HAP-1 (cell line): Measurements from ENCODE around the gene MYO3B.
"Not testable (repeated sequence)": the region's sequence is repeated elsewhere in the genome, so short reads cannot be mapped to it uniquely, and the experiment has no call there.

Source experiments
- DNase-seq, 2 experiments: peaks; one replicate each; pipeline ENCODE4 v3.0.0-alpha.2; 2016 to 2020; ENCODE audit warnings: low spot score in 2 of 2
- H3K27me3 ChIP-seq: fragments of 250-450 bp; sonication (Bioruptor Pico); 2 replicates; pipeline ENCODE4 v1.5.1; 2020; ENCODE audit warnings: low read depth, mild to moderate bottlenecking, moderate library complexity
- H3K36me3 ChIP-seq: fragments of 250-450 bp; sonication (Bioruptor Pico); replicated peaks from 2 replicates; pipeline ENCODE4 v1.5.1; 2020; ENCODE audit warnings: mild to moderate bottlenecking
- H3K4me1 ChIP-seq: fragments of 250-450 bp; sonication (Bioruptor Pico); 2 replicates; pipeline ENCODE4 v1.5.1; 2020; ENCODE audit warnings: mild to moderate bottlenecking
- H3K4me3 ChIP-seq: fragments of 250-450 bp; sonication (Bioruptor Pico); 2 replicates; pipeline ENCODE4 v1.5.1; 2020; ENCODE audit warnings: mild to moderate bottlenecking, moderate library complexity
- H3K9me3 ChIP-seq: fragments of 250-450 bp; sonication (Bioruptor Pico); 2 replicates; pipeline ENCODE4 v1.5.1; 2020; ENCODE audit warnings: mild to moderate bottlenecking, moderate library complexity
- in situ Hi-C: fragments of 300-500 bp; cut with MboI; formaldehyde crosslinking; loops from 3 replicates; pipeline ENCODE4 v1.14.3; 2020; ENCODE audit warnings: low sequenced_read_pairs, inconsistent platforms, mixed read lengths

The MYO3B gene

GRCh38 chr2:170551899-170552298 lies 374.0 kb downstream of the MYO3B start:
- H3K4me1 ChIP-seq, H3K27me3 ChIP-seq, DNase-seq, H3K9me3 ChIP-seq, H3K4me3 ChIP-seq, in situ Hi-C loops, H3K36me3 ChIP-seq: not testable (repeated sequence)

DNA sequence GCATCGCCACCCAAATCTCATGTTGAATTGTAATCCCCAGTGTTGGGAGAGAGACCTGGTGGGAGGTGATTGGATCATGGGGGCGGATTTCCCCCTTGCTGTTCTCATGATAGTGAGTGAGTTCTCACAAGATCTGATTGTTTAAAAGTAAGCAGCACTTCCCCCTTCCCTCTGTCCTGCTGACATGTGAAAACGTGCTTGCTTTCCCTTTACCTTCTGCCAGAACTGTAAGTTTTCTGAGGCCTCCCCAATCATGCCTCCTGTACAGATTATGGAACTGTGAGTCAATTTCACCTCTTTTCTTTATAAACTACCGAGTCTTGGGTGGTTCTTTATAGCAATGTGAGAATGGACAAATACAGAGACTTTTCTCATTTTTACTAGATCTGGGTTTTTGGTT lies 375.8 kb downstream of the MYO3B start:
- in situ Hi-C loops, result no loop called here
- H3K4me1 ChIP-seq, result no peaks in the 10 kb centered on the region
- no peaks in the 10 kb centered on the region for H3K27me3 ChIP-seq

DNA sequence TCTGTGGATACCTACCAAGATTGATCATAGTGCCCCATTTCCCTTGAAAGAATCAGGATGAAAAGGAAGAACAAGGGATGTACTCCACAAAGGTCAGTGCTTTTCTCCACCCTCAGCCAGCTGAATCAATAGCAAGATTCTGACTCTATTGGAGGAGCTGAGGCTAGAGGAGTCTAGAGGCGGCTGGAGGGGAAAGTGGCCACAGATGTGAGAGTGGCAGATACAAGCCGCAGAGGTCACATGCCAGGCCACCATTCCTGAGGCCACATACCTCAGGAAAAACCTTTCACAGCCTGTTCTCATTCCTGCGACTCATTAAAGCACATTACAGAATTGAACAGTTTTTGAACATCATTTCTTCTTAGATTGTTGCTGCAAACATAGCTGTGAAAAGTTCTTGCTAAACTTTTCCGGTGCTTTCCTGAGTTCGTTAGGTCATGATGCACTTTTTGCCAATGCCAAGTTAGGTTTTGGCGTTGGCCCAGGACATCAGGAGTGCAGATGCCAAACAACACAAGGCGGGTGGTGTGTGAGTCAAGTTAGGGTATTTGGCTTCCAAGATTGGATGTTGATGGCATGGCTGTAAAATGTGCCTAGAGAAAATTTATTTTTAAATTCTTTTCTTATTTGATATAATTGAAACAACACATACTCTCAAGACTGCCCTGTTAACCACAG lies 376.5 kb downstream of the MYO3B start:
- in situ Hi-C loops, result no loop called here

More for the DNA sequence above, 375.8 kb downstream of the MYO3B start:
- Histone ChIP-seq H3K9me3 (peaks cover 8% of the 10 kb centered on the region), H3K4me3 (no peak overlapping the region), H3K36me3 (no peaks in the 10 kb centered on the region)
- no peak for DNase-seq

GRCh38 chr2:170562928-170563327 lies 385.0 kb downstream of the MYO3B start:
- Histone ChIP-seq H3K36me3 (no peaks in the 10 kb centered on the region), H3K9me3 (no peaks in the 10 kb centered on the region), H3K27me3 (0 out of 2 replicates have a peak, but pooled peaks cover 3% of the 10 kb centered on the region), H3K4me3 (no peak overlapping the region), H3K4me1 (peaks cover 2% of the 10 kb centered on the region)
- DNase-seq, result no peak
- in situ Hi-C loops, result no loop called here

More for the DNA sequence above, 376.5 kb downstream of the MYO3B start:
- no peaks in the 10 kb centered on the region for H3K4me1 ChIP-seq
- DNase-seq, result no peak
- H3K4me3 ChIP-seq, result no peak overlapping the region
- H3K27me3 ChIP-seq, result 0 out of 2 replicates have a peak, but pooled peaks cover 2% of the 10 kb centered on the region
- H3K36me3 ChIP-seq, result no peaks in the 10 kb centered on the region
- peaks cover 8% of the 10 kb centered on the region for H3K9me3 ChIP-seq

- Histone ChIP-seq H3K4me3 (no peak overlapping the region), H3K36me3 (no peaks in the 10 kb centered on the region), H3K27me3 (0 out of 2 replicates have a peak, but pooled peaks cover 3% of the 10 kb centered on the region), H3K4me1 (peaks cover 7% of the 10 kb centered on the region), H3K9me3 (no peaks in the 10 kb centered on the region)
- in situ Hi-C loops, result no loop called here
- no peak for DNase-seq
Measured at GRCh38 chr2:170563401-170563800, 385.5 kb downstream of the MYO3B start.

DNA sequence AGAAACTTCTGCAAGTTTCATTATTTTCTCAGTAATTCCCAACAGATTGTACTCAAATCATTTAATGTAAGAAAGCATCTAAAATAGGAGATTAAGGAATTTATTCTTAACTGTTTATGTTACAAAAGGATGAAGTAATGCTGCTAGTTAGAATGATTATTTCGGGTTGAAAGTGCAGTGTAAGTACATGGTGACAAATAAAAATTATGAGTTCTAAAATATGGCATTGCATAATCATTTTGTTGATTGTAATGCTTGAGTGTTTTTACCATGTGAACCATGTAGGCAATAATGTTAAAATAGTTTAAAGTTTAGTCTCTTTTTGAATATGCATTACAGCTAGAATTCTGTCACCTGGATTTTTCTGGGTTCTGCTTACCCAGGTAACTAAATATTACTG lies 388.2 kb downstream of the MYO3B start:
- no peak overlapping the region for H3K4me3 ChIP-seq
- H3K4me1 ChIP-seq, result peaks cover 16% of the 10 kb centered on the region
- no peaks in the 10 kb centered on the region for H3K27me3 ChIP-seq
- H3K36me3 ChIP-seq, result no peaks in the 10 kb centered on the region
- in situ Hi-C loops, result no loop called here
- H3K9me3 ChIP-seq, result no peaks in the 10 kb centered on the region
- DNase-seq, result no peak

DNA sequence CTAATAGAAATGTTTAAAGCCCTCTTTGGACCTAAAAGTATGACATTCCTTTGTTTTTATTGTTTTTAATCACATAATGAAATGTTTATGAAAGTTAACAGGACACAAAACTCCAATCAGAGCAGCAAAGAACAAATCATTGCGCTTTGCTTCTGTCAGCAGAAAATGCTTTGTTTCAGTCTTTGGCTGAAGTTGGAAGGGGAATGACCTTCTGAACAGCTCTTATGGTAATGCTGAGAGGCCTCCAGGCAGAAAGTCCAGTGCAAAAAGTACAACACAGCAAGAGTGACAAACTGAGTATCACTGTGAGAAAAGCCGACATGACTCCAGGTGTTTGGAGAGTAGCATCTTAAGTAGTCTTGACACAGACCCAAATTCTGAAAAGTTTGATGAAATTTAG lies 389.5 kb downstream of the MYO3B start:
- Histone ChIP-seq H3K9me3 (no peaks in the 10 kb centered on the region), H3K36me3 (no peaks in the 10 kb centered on the region), H3K27me3 (no peaks in the 10 kb centered on the region), H3K4me3 (no peak overlapping the region), H3K4me1 (peaks cover 16% of the 10 kb centered on the region)
- in situ Hi-C loops, result no loop called here
- DNase-seq, result no peak

DNA sequence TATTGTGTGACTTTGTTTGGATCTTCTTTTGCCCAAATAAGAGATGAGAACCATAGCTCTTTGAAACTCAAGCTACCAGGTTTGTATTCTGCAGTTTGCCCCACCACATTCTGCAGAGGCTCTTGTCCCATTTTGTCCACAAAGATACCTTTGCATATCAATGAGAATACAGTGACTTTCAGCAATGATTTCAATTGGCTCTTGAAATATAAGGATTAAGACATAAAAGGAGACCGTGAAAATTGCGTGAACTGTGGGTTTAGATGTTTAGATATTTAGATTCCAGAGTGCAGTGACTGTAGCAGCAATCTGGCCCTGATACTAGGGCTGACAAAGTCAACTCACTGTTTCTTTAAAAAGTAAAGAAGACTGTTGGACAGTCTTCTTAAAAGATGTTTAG lies 390.6 kb downstream of the MYO3B start:
- in situ Hi-C loops, result no loop called here
- Histone ChIP-seq H3K9me3 (no peaks in the 10 kb centered on the region), H3K4me1 (peaks cover 16% of the 10 kb centered on the region), H3K27me3 (no peaks in the 10 kb centered on the region), H3K4me3 (no peak overlapping the region), H3K36me3 (no peaks in the 10 kb centered on the region)
- peak; percentile 39 to 92 for DNase-seq

GRCh38 chr2:170571612-170572011 lies 393.7 kb downstream of the MYO3B start:
- Histone ChIP-seq H3K4me3 (no peak overlapping the region), H3K36me3 (no peaks in the 10 kb centered on the region), H3K27me3 (no peaks in the 10 kb centered on the region), H3K4me1 (peaks cover 16% of the 10 kb centered on the region), H3K9me3 (no peaks in the 10 kb centered on the region)
- no peak for DNase-seq
- in situ Hi-C loops, result no loop called here

- no peaks in the 10 kb centered on the region for H3K36me3 ChIP-seq
- H3K27me3 ChIP-seq, result no peaks in the 10 kb centered on the region
- H3K4me1 ChIP-seq, result peaks cover 7% of the 10 kb centered on the region
- no peak overlapping the region for H3K4me3 ChIP-seq
- in situ Hi-C loops, result no loop called here
- DNase-seq, result no peak
- no peaks in the 10 kb centered on the region for H3K9me3 ChIP-seq
Measured at GRCh38 chr2:170573671-170574070, 395.7 kb downstream of the MYO3B start.

GRCh38 chr2:170576296-170576695 lies 398.3 kb downstream of the MYO3B start:
- Histone ChIP-seq H3K36me3 (no peaks in the 10 kb centered on the region), H3K4me1 (no peaks in the 10 kb centered on the region), H3K27me3 (no peaks in the 10 kb centered on the region), H3K4me3 (no peak overlapping the region), H3K9me3 (no peaks in the 10 kb centered on the region)
- in situ Hi-C loops, result no loop called here
- DNase-seq, result no peak

- Histone ChIP-seq H3K4me3 (no peak overlapping the region), H3K36me3 (no peaks in the 10 kb centered on the region), H3K9me3 (no peaks in the 10 kb centered on the region), H3K27me3 (no peaks in the 10 kb centered on the region), H3K4me1 (peaks cover 6% of the 10 kb centered on the region)
- no peak for DNase-seq
- in situ Hi-C loops, result no loop called here
Measured at GRCh38 chr2:170577356-170577755, 399.4 kb downstream of the MYO3B start.

GRCh38 chr2:170578606-170579005 lies 400.7 kb downstream of the MYO3B start:
- no peak for DNase-seq
- in situ Hi-C loops, result no loop called here

DNA sequence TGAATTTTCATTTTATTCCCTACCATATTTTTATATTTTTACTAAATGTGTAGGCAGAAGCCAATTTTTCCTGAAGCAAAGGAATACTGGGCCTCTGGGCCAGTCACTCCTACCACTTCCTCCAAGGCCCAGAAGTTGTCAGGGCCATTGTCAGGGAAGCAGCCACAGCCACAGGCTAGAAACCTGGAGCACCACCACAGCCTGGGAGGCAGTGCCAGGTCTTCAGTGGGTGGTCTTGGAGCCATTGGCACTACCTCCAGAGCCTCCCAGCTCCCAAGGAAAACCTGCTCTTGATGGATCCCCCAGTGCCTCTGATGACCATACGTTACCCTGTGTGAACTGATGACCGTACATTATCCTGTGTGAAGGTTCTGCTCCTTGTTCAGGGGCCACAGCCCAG lies 401.6 kb downstream of the MYO3B start:
- Histone ChIP-seq H3K4me3 (no peak overlapping the region), H3K4me1 (peaks cover 13% of the 10 kb centered on the region), H3K27me3 (no peaks in the 10 kb centered on the region), H3K9me3 (no peaks in the 10 kb centered on the region), H3K36me3 (no peaks in the 10 kb centered on the region)
- in situ Hi-C loops, result no loop called here
- no peak for DNase-seq

More at GRCh38 chr2:170578606-170579005, 400.7 kb downstream of the MYO3B start:
- Histone ChIP-seq H3K9me3 (no peaks in the 10 kb centered on the region), H3K4me3 (no peak overlapping the region), H3K36me3 (no peaks in the 10 kb centered on the region), H3K27me3 (no peaks in the 10 kb centered on the region), H3K4me1 (peaks cover 13% of the 10 kb centered on the region)

- Histone ChIP-seq H3K4me3 (no peak overlapping the region), H3K9me3 (no peaks in the 10 kb centered on the region)
- in situ Hi-C loops, result no loop called here
Measured at GRCh38 chr2:170582313-170582712, 404.4 kb downstream of the MYO3B start.

More at GRCh38 chr2:170582313-170582712, 404.4 kb downstream of the MYO3B start:
- Histone ChIP-seq H3K36me3 (no peaks in the 10 kb centered on the region), H3K27me3 (no peaks in the 10 kb centered on the region), H3K4me1 (peaks cover 13% of the 10 kb centered on the region)
- DNase-seq, result peak in 1 of 2 experiments; percentile 22
